Skeletal muscle satellite cell (primary cell): ENCODE results near the gene CERS1.
A peak's percentile ranks its signal among the peaks of the same experiment; 100 is the strongest.
"Not testable (repeated sequence)": the region's sequence is repeated elsewhere in the genome, so short reads cannot be mapped to it uniquely, and the experiment has no call there.

Experiments
- H3K27me3 ChIP-seq: 2 replicates; pipeline ENCODE4 v1.7.0; 2013; ENCODE audit warnings: low read length; ENCODE audit not compliant: control insufficient read depth, insufficient read depth
- H3K36me3 ChIP-seq: 2 replicates; pipeline ENCODE4 v1.7.0; 2013; ENCODE audit warnings: mild to moderate bottlenecking, control low read depth, low read length; ENCODE audit not compliant: insufficient read depth
- H3K4me1 ChIP-seq: 2 replicates; pipeline ENCODE4 v1.7.0; 2013; ENCODE audit warnings: low read length; ENCODE audit not compliant: control insufficient read depth, insufficient read depth
- H3K4me2 ChIP-seq: 2 replicates; pipeline ENCODE4 v1.7.0; 2013; ENCODE audit warnings: mild to moderate bottlenecking, low read length
- H3K4me3 ChIP-seq: 2 replicates; pipeline ENCODE4 v1.7.0; 2013; ENCODE audit warnings: low read length
- H3K9ac ChIP-seq: 2 replicates; pipeline ENCODE4 v1.7.0; 2013; ENCODE audit warnings: mild to moderate bottlenecking, low read depth, low read length, moderate library complexity
- H3K9me3 ChIP-seq: replicated peaks from 2 replicates; pipeline ENCODE4 v1.7.0; 2013; ENCODE audit warnings: mild to moderate bottlenecking, control low read depth, low read length

CERS1 gene

GRCh38 chr19:18903156-18904037 is 7.4 kb upstream of the CERS1 start:
- no peaks in the 10 kb centered on the region for H3K27me3 ChIP-seq
- H3K9ac ChIP-seq: no peak overlapping the region
- peaks cover 43% of the 10 kb centered on the region for H3K36me3 ChIP-seq
- no peak overlapping the region for H3K4me3 ChIP-seq
- no peaks in the 10 kb centered on the region for H3K4me1 ChIP-seq
- H3K4me2 ChIP-seq: no peak overlapping the region
- no peaks in the 10 kb centered on the region for H3K9me3 ChIP-seq

GRCh38 chr19:18902519-18902918 is 6.6 kb upstream of the CERS1 start:
- not testable (repeated sequence) for H3K27me3 ChIP-seq, H3K4me3 ChIP-seq, H3K4me2 ChIP-seq, H3K9ac ChIP-seq, H3K4me1 ChIP-seq, H3K9me3 ChIP-seq
- H3K36me3 ChIP-seq: peaks cover 36% of the 10 kb centered on the region

- Histone ChIP-seq H3K4me3 (no peak overlapping the region), H3K4me2 (no peak overlapping the region), H3K9ac (no peak overlapping the region), H3K27me3 (no peaks in the 10 kb centered on the region), H3K4me1 (no peaks in the 10 kb centered on the region), H3K36me3 (peaks cover 31% of the 10 kb centered on the region), H3K9me3 (no peaks in the 10 kb centered on the region)
Observed at GRCh38 chr19:18901491-18901890, 5.5 kb upstream of the CERS1 start.

GRCh38 chr19:18900700-18901481 is 4.9 kb upstream of the CERS1 start:
- Histone ChIP-seq H3K4me2 (no peak overlapping the region), H3K27me3 (no peaks in the 10 kb centered on the region), H3K4me1 (no peaks in the 10 kb centered on the region), H3K4me3 (no peak overlapping the region), H3K36me3 (peaks cover 31% of the 10 kb centered on the region), H3K9ac (no peak overlapping the region), H3K9me3 (no peaks in the 10 kb centered on the region)

- Histone ChIP-seq H3K4me1 (peaks cover 7% of the 10 kb centered on the region), H3K4me2 (no peak overlapping the region)
Observed at GRCh38 chr19:18899624-18900560, 3.9 kb upstream of the CERS1 start.

GRCh38 chr19:18898607-18899408 is 2.9 kb upstream of the CERS1 start:
- Histone ChIP-seq H3K36me3 (peaks cover 20% of the 10 kb centered on the region), H3K4me2 (no peak overlapping the region), H3K9me3 (no peaks in the 10 kb centered on the region), H3K9ac (no peak overlapping the region), H3K4me1 (peaks cover 14% of the 10 kb centered on the region), H3K27me3 (peaks cover 12% of the 10 kb centered on the region), H3K4me3 (no peak overlapping the region)

More at GRCh38 chr19:18899624-18900560, 3.9 kb upstream of the CERS1 start:
- Histone ChIP-seq H3K4me3 (no peak overlapping the region), H3K9ac (no peak overlapping the region), H3K36me3 (peaks cover 25% of the 10 kb centered on the region), H3K9me3 (no peaks in the 10 kb centered on the region), H3K27me3 (peaks cover 3% of the 10 kb centered on the region)

- Histone ChIP-seq H3K4me1 (peaks cover 14% of the 10 kb centered on the region), H3K27me3 (peaks cover 17% of the 10 kb centered on the region), H3K9me3 (no peaks in the 10 kb centered on the region), H3K9ac (no peak overlapping the region), H3K4me3 (no peak overlapping the region), H3K36me3 (peaks cover 18% of the 10 kb centered on the region), H3K4me2 (no peak overlapping the region)
Observed at GRCh38 chr19:18898081-18898606, 2.2 kb upstream of the CERS1 start.

GRCh38 chr19:18897094-18898029 is 1.4 kb upstream of the CERS1 start:
- Histone ChIP-seq H3K9ac (no peak overlapping the region), H3K9me3 (no peaks in the 10 kb centered on the region), H3K4me1 (peaks cover 14% of the 10 kb centered on the region), H3K4me3 (no peak overlapping the region), H3K36me3 (peaks cover 13% of the 10 kb centered on the region), H3K4me2 (no peak overlapping the region), H3K27me3 (peaks cover 18% of the 10 kb centered on the region)

- peak overlapping the region; percentile 31 for H3K4me2 ChIP-seq
- H3K4me1 ChIP-seq: peaks cover 14% of the 10 kb centered on the region
- H3K36me3 ChIP-seq: peaks cover 13% of the 10 kb centered on the region
- H3K9ac ChIP-seq: no peak overlapping the region
- peaks cover 18% of the 10 kb centered on the region for H3K27me3 ChIP-seq
- H3K4me3 ChIP-seq: no peak overlapping the region
- H3K9me3 ChIP-seq: no peaks in the 10 kb centered on the region
Observed at GRCh38 chr19:18896421-18896841, 473 bp upstream of the CERS1 start.
